Measurements from ENCODE around the gene TMUB1. TPM values are rescaled to one million over a fixed set of nuclear protein-coding genes. Genes with fewer than 3 reads are reported as not detected.

TMUB1 gene
- total and polyA plus RNA-seq, 2 donors from 2014 or later = 36.9 to 79.9 TPM

DNA sequence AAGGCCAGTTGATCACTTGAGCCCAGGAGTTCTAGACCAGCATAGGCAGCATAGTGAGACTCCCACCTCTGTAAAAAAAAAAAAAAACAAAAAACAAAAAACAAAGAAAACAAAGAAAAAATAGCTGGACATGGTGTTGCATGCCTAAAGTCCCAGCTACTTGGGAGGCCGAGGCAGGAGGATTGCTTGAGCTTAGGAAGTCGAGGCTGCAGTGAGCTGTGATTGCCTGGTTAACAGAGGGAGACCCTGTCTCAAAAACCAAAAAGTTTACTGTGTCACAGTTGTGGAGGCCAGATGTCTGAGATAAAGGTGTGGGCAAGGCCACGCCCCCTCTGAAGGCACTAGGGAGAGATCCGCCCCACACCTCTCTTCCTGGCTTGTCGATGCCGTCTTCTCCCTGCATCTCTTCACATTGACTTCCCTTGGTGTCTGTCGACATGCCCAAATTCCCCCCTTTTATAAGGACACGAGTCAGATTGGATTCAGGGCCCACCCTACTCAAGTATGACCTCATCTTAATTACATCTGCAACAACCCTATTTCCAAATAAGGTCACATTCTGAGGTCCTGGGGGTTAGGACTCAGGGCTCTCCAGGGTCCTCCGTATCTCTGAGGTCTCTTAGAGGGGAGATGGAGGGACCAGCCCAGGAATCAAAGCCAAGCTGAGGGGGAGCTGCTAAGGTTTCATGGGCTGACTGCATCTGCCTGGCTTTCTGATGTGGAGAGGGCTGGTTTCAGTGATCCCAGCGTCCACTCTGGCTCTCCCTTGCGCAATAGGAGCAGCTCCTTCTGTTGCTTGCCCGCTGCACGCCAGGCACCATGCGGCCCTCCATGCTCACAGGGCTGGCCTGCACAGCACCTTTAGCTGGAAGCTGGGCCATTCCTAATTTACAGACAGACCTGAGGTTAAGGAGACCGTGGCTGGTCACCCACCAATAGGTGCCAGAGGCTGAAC, 26.1 kb upstream of the TMUB1 start:
- H3K9me3 ChIP-seq (ENCODE audit: control insufficient read depth in 2 of 3, insufficient read depth in 1 of 3, low read length in 3 of 3) = no peaks in the 10 kb centered on the region
- intact Hi-C loops (cut with DNase I) = loop anchor here (10.0 kb wide), 1 partner anchor 205 kb away; no protein-coding TSS in a partner anchor
- no peak overlapping the region for H3K9ac ChIP-seq (ENCODE audit: low read length in 3 of 3)
- H3K27me3 ChIP-seq (ENCODE audit: control insufficient read depth, insufficient read depth, low read length) = no peaks in the 10 kb centered on the region
- no peaks in the 10 kb centered on the region for H3K36me3 ChIP-seq (ENCODE audit: control insufficient read depth in 2 of 3, insufficient read depth in 3 of 3, low read length in 3 of 3)
- no peak overlapping the region for H3K27ac ChIP-seq (ENCODE audit: low read depth in 2 of 2, low read length in 2 of 2)
- peak in 1 of 5 donors; percentile 54 for DNase-seq
- TF ChIP-seq, protein P1, sequence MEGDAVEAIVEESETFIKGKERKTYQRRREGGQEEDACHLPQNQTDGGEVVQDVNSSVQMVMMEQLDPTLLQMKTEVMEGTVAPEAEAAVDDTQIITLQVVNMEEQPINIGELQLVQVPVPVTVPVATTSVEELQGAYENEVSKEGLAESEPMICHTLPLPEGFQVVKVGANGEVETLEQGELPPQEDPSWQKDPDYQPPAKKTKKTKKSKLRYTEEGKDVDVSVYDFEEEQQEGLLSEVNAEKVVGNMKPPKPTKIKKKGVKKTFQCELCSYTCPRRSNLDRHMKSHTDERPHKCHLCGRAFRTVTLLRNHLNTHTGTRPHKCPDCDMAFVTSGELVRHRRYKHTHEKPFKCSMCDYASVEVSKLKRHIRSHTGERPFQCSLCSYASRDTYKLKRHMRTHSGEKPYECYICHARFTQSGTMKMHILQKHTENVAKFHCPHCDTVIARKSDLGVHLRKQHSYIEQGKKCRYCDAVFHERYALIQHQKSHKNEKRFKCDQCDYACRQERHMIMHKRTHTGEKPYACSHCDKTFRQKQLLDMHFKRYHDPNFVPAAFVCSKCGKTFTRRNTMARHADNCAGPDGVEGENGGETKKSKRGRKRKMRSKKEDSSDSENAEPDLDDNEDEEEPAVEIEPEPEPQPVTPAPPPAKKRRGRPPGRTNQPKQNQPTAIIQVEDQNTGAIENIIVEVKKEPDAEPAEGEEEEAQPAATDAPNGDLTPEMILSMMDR (IDR thresholded peaks at IDR 0.05; ENCODE audit: borderline replicate concordance, extremely low read depth, insufficient read depth) = no peak
- no peak overlapping the region for H3K4me3 ChIP-seq (ENCODE audit: low read length in 3 of 3)
- H3K4me1 ChIP-seq (ENCODE audit: control insufficient read depth in 2 of 3, insufficient read depth in 2 of 3, low read depth in 1 of 3, low read length in 3 of 3) = no peaks in the 10 kb centered on the region
- no peak for FAIRE-seq

DNA sequence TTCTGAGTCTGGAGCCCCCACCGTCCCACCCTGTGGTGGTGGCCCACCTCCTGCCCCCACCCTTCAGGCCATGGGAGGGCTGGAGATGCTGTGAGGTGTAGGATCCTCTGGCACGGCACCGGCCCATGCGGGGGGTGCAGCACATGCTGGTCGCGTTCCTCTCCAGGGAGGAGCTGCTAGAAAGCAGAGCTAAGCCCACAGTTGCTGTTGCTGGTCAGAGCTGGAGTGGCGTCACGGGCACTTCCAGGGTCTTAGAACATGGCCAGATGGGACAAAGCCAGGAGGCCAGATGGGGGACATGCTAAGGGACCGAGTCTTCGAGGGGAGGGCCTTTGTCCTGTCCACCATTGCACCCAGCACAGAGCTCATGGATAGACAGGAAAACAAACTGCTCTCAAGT, 24.6 kb upstream of the TMUB1 start:
- FAIRE-seq (no peak), DNase-seq (peak in 1 of 5 donors; percentile 49)
- no peak overlapping the region for H3K9ac ChIP-seq (ENCODE audit: low read length in 3 of 3)
- H3K27ac ChIP-seq (ENCODE audit: low read depth in 2 of 2, low read length in 2 of 2) = no peak overlapping the region
- TF ChIP-seq, protein P1 (IDR thresholded peaks at IDR 0.05; ENCODE audit: borderline replicate concordance, extremely low read depth, insufficient read depth) = no peak
- H3K4me1 ChIP-seq (ENCODE audit: control insufficient read depth in 2 of 3, insufficient read depth in 2 of 3, low read depth in 1 of 3, low read length in 3 of 3) = no peaks in the 10 kb centered on the region
- H3K27me3 ChIP-seq (ENCODE audit: control insufficient read depth, insufficient read depth, low read length) = no peaks in the 10 kb centered on the region
- H3K36me3 ChIP-seq (ENCODE audit: control insufficient read depth in 2 of 3, insufficient read depth in 3 of 3, low read length in 3 of 3) = no peaks in the 10 kb centered on the region
- H3K4me3 ChIP-seq (ENCODE audit: low read length in 3 of 3) = no peak overlapping the region
- H3K9me3 ChIP-seq (ENCODE audit: control insufficient read depth in 2 of 3, insufficient read depth in 1 of 3, low read length in 3 of 3) = no peaks in the 10 kb centered on the region
- intact Hi-C loops (cut with DNase I) = no loop called here

DNA sequence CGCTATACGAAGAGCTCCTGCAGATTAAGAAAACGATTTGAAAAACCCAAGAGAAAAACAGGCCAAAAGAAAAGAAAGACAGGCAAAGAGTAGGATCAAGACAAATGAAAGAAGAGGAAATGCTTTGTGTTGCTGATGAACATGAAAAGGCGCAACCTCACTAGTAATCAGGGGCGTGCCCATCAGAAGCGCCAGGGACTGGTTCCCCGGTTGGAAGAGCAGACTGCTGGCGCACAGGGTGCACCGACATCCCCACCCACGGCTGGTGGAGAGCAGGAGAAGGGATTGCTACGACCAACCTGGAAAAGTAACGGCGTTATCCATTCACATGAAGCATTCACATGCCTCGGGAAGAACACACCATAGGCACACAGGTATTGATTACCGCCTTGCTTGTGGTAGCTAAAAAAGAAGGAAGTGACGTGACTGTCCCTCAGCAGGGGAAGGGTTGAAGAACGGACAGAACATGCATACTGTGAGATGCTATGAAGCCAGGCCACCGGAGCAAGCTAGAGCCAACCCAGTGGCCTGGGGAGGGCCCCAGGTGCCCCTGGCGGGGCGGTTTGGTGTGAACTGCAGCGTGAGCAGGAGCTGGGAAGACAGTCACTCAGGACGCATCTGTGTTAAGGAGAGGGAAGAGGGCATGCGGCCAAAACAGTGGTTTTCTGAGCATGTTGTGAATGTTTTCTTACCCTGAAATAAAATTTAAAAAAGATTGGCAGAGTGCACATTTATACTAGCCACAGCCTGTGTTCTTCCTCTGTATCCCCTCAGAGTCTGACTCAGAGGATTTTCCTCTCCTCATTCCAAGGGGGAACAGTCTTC, 21.3 kb upstream of the TMUB1 start:
- intact Hi-C loops (cut with DNase I) = no loop called here
- no peaks in the 10 kb centered on the region for H3K9me3 ChIP-seq (ENCODE audit: control insufficient read depth in 2 of 3, insufficient read depth in 1 of 3, low read length in 3 of 3)
- H3K27ac ChIP-seq (ENCODE audit: low read depth in 2 of 2, low read length in 2 of 2) = no peak overlapping the region
- no peak overlapping the region for H3K4me3 ChIP-seq (ENCODE audit: low read length in 3 of 3)
- no peak for FAIRE-seq
- H3K27me3 ChIP-seq (ENCODE audit: control insufficient read depth, insufficient read depth, low read length) = no peaks in the 10 kb centered on the region
- TF ChIP-seq, protein P1 (IDR thresholded peaks at IDR 0.05; ENCODE audit: borderline replicate concordance, extremely low read depth, insufficient read depth) = no peak
- H3K4me1 ChIP-seq (ENCODE audit: control insufficient read depth in 2 of 3, insufficient read depth in 2 of 3, low read depth in 1 of 3, low read length in 3 of 3) = no peaks in the 10 kb centered on the region
- H3K9ac ChIP-seq (ENCODE audit: low read length in 3 of 3) = no peak overlapping the region
- H3K36me3 ChIP-seq (ENCODE audit: control insufficient read depth in 2 of 3, insufficient read depth in 3 of 3, low read length in 3 of 3) = no peaks in the 10 kb centered on the region
- peak in 1 of 5 donors; percentile 63 for DNase-seq
